PC-3 (cell line): ENCODE results near the gene MRPS12.

ENCODE experiments used
- EZH2phosphoT487 ChIP-seq: fragments of 300-600 bp; sonication (generic); IDR thresholded peaks from 2 replicates; pipeline ENCODE4 v1.6.1; 2018; ENCODE audit warnings: mild to moderate bottlenecking, antibody characterized with exemption, low read length, borderline replicate concordance
- TF ChIP-seq, protein P1 (sequence below): fragments of 300-600 bp; sonication (generic); conservative IDR thresholded peaks from 2 replicates; pipeline ENCODE4 v1.5.1; 2017; ENCODE audit warnings: antibody characterized with exemption, low read depth, mild to moderate bottlenecking, low read length

DNA sequence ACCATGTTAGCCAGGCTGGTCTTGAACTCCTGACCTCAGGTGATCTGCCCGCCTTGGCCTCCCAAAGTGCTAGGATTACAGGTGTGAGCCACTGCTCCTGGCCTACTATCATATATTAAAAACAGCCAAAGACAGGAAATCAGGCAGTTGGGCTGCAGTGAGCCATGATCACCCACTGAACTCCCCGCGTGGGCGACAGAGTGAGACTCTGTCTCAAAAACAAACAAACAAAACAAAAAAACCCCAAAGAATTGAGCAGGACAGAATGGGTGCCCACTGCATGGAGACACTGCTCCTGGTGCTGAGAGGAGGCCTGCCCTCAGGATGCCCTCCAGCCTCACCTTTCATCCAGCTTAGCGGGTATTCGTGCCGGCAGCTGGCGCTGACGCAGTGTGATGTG is 47.5 kb upstream of the MRPS12 start:
- TF ChIP-seq, protein P1, sequence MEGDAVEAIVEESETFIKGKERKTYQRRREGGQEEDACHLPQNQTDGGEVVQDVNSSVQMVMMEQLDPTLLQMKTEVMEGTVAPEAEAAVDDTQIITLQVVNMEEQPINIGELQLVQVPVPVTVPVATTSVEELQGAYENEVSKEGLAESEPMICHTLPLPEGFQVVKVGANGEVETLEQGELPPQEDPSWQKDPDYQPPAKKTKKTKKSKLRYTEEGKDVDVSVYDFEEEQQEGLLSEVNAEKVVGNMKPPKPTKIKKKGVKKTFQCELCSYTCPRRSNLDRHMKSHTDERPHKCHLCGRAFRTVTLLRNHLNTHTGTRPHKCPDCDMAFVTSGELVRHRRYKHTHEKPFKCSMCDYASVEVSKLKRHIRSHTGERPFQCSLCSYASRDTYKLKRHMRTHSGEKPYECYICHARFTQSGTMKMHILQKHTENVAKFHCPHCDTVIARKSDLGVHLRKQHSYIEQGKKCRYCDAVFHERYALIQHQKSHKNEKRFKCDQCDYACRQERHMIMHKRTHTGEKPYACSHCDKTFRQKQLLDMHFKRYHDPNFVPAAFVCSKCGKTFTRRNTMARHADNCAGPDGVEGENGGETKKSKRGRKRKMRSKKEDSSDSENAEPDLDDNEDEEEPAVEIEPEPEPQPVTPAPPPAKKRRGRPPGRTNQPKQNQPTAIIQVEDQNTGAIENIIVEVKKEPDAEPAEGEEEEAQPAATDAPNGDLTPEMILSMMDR = no peak
- no peak for TF ChIP-seq EZH2phosphoT487
